Bronchial epithelial cell (primary cell): Measurements from ENCODE around the gene PRPF18. TPM values are rescaled to one million over a fixed set of nuclear protein-coding genes. Genes with fewer than 3 reads are reported as not detected.

Experiments used
- DNase-seq: peaks from one replicate; pipeline ENCODE4 v3.0.0-alpha.2; 2010; ENCODE audit warnings: low read depth
- FAIRE-seq: peaks from 2 replicates; lab custom pipeline; 2011; peaks lifted over from hg19 to GRCh38; lab: Jason Lieb, UNC
- H3K27me3 ChIP-seq: 2 replicates; pipeline ENCODE4 v1.5.1; 2011; ENCODE audit warnings: low read length; ENCODE audit not compliant: control insufficient read depth, insufficient read depth
- H3K36me3 ChIP-seq: 2 replicates; pipeline ENCODE4 v1.5.1; 2011; ENCODE audit warnings: low read length; ENCODE audit not compliant: control insufficient read depth, insufficient read depth
- H3K4me3 ChIP-seq: 2 replicates; pipeline ENCODE4 v1.5.1; 2011; ENCODE audit warnings: mild to moderate bottlenecking, low read depth, low read length, control low read depth
- CTCF ChIP-seq: IDR thresholded peaks from 2 replicates; pipeline ENCODE4 v1.5.1; 2011; ENCODE audit warnings: mild to moderate bottlenecking, moderate library complexity, low read length, control low read depth, inconsistent platforms; ENCODE audit not compliant: insufficient read depth, severe bottlenecking
- total RNA-seq: library from RNA; depleted of rRNA; stranded (reverse); fragments of >200 nt; gene quantifications from 2 replicates; pipeline ENCODE4 v1.2.1, GENCODE V29; 2014

Gene PRPF18
- total RNA-seq, 1 donor from 2014 or later, result 52.4 TPM

DNA sequence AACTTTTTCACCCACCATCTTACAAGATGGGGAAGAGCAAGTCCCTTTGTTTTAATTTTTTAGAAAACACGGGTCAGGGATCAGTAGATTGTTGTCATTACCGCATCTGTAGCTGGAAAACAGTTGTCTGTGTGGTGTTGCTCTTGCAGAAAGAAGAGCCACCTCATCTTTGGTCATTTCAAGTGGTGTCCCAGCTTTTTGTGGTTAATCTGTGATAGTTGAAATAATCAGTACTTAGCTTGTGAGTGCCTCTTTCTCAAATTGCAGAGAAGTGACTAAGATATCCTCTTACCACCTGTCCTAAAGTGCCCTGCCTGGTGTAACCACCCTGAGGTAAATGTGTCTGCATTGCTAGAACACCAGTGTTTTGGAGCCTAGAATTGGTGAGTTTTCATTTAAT lies 5.5 kb downstream of the PRPF18 start:
- H3K27me3 ChIP-seq, result no peaks in the 10 kb centered on the region
- FAIRE-seq, result no peak
- peaks cover 1% of the 10 kb centered on the region for H3K36me3 ChIP-seq
- TF ChIP-seq CTCF, result no peak
- DNase-seq, result no peak
- no peak overlapping the region for H3K4me3 ChIP-seq

DNA sequence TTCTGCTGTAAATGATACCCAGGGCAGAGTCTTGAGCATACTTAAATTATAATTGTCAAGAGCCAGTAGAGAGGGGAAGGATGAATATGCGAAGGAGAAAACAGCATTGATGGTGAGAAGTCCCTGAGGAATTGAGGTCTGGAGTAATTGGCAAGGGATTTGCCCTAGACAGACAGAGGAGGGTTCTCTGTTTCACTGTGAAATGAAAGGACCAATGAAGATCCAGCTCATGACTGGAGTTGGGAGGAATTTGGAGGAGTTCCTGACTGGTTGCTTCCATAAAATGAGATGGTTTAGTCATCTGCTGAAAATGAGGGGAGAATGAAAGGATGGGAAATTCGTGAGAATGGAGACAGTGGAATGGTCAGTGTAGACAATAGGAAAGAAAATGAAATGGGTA lies 6.8 kb downstream of the PRPF18 start:
- TF ChIP-seq CTCF, result no peak
- Histone ChIP-seq H3K36me3 (peaks cover 1% of the 10 kb centered on the region), H3K4me3 (no peak overlapping the region), H3K27me3 (no peaks in the 10 kb centered on the region)
- DNase-seq (no peak), FAIRE-seq (no peak)

DNA sequence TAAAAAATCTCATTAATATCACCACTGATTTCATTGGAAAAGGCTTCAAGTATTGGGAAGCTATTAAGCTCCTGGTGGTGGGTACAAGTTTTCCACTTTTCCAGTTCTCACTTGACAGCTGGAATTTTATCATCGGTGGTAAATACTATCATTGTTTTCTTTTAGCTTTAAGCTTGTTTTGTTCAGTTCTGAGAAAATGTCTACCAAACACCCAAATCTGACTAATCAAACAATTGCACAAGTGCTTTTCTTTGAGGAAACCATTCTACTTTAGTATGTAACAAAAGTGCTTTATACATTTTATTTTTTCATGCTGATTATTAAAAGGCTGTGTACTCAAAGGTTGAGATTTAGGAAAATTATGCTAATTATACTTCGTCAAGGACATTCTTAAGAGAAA lies 7.9 kb downstream of the PRPF18 start:
- Histone ChIP-seq H3K27me3 (no peaks in the 10 kb centered on the region), H3K36me3 (peaks cover 1% of the 10 kb centered on the region), H3K4me3 (no peak overlapping the region)
- FAIRE-seq (no peak), DNase-seq (no peak)
- TF ChIP-seq CTCF, result no peak

DNA sequence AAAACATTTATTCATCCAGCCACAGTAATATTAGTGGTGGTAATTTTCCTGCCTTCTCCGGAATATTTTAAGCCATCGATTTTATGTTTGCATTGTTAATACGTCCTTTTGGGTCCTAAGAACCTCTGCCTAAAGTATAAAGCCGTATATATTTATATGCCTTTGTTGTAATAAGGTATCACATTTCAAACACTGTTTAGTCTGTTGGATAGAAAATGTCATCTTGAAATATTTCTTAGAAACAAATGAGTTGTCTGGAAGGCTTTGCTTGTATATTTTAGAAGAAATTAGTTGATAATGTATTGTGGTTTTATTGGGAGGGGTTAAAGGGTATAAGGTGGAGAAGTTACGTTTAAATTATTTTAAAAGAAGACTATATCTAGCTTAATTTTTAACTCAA lies 11.1 kb downstream of the PRPF18 start:
- H3K36me3 ChIP-seq, result peaks cover 2% of the 10 kb centered on the region
- DNase-seq (no peak), FAIRE-seq (no peak)
- H3K4me3 ChIP-seq, result no peak overlapping the region
- H3K27me3 ChIP-seq, result no peaks in the 10 kb centered on the region
- no peak for TF ChIP-seq CTCF

- no peak for DNase-seq
- no peak overlapping the region for H3K4me3 ChIP-seq
- H3K36me3 ChIP-seq, result peaks cover 2% of the 10 kb centered on the region
- FAIRE-seq, result no peak
- no peak for TF ChIP-seq CTCF
- H3K27me3 ChIP-seq, result no peaks in the 10 kb centered on the region
Measured at GRCh38 chr10:13604357-13605040, 17.7 kb downstream of the PRPF18 start.
